ENCODE measurements around the gene SNCAIP. TPM values are rescaled to one million over a fixed set of nuclear protein-coding genes. Genes with fewer than 3 reads are reported as not detected.

The SNCAIP gene
- total and polyA plus RNA-seq, 9 of the 15 experiments (the other 6 are each of a cell fraction or from before 2014, with no cell fraction given): 0.04 TPM; not detected in 8

DNA sequence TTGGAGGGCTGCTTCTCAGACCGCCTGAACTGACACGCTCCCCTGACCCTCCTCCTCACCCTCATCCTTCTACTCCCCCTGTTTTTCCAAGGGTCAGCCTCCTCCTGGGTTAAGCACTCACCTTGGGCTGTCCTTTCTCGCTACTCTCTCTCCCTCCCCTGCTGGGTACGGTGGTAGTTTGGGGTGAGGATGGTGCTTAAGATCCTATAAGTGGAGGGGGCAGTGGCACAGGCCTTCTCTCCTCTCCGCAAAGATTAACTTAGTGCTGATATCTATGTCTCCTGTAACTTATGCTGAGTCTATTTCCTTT lies 159.7 kb downstream of the SNCAIP start (continued):
- TF ChIP-seq FOXM1 (IDR thresholded peaks at IDR 0.05; ENCODE audit: low read depth) (no peak), FOXM1 (CRISPR knock-in tag; IDR thresholded peaks at IDR 0.05; ENCODE audit: low read depth) (no peak), TAL1 (IDR thresholded peaks at IDR 0.05) (no peak), NR1H2 (CRISPR knock-in tag; IDR thresholded peaks at IDR 0.05) (no peak), RUNX1 (IDR thresholded peaks at IDR 0.05; ENCODE audit: low read depth) (no peak), CREM (IDR thresholded peaks at IDR 0.05; ENCODE audit: low read depth) (no peak), MCM2 (IDR thresholded peaks at IDR 0.05; ENCODE audit: low read depth) (no peak), SLC30A9 (CRISPR knock-in tag; IDR thresholded peaks at IDR 0.05) (no peak), GATAD2B (IDR thresholded peaks at IDR 0.05; ENCODE audit: borderline replicate concordance) (no peak), E2F3 (CRISPR knock-in tag; IDR thresholded peaks at IDR 0.05) (no peak)
- TF ChIP-seq, protein P1, sequence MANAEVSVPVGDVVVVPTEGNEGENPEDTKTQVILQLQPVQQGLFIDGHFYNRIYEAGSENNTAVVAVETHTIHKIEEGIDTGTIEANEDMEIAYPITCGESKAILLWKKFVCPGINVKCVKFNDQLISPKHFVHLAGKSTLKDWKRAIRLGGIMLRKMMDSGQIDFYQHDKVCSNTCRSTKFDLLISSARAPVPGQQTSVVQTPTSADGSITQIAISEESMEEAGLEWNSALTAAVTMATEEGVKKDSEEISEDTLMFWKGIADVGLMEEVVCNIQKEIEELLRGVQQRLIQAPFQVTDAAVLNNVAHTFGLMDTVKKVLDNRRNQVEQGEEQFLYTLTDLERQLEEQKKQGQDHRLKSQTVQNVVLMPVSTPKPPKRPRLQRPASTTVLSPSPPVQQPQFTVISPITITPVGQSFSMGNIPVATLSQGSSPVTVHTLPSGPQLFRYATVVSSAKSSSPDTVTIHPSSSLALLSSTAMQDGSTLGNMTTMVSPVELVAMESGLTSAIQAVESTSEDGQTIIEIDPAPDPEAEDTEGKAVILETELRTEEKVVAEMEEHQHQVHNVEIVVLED (CRISPR knock-in tag; IDR thresholded peaks at IDR 0.05): no peak
- TF ChIP-seq, protein P2, sequence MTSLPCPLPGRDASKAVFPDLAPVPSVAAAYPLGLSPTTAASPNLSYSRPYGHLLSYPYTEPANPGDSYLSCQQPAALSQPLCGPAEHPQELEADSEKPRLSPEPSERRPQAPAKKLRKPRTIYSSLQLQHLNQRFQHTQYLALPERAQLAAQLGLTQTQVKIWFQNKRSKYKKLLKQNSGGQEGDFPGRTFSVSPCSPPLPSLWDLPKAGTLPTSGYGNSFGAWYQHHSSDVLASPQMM (CRISPR knock-in tag; IDR thresholded peaks at IDR 0.05): no peak
- TF ChIP-seq, protein P3, sequence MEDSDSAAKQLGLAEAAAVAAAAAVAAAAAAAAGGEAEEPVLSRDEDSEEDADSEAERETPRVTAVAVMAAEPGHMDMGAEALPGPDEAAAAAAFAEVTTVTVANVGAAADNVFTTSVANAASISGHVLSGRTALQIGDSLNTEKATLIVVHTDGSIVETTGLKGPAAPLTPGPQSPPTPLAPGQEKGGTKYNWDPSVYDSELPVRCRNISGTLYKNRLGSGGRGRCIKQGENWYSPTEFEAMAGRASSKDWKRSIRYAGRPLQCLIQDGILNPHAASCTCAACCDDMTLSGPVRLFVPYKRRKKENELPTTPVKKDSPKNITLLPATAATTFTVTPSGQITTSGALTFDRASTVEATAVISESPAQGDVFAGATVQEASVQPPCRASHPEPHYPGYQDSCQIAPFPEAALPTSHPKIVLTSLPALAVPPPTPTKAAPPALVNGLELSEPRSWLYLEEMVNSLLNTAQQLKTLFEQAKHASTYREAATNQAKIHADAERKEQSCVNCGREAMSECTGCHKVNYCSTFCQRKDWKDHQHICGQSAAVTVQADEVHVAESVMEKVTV (CRISPR knock-in tag; IDR thresholded peaks at IDR 0.05): no peak
- TF ChIP-seq, protein P4, sequence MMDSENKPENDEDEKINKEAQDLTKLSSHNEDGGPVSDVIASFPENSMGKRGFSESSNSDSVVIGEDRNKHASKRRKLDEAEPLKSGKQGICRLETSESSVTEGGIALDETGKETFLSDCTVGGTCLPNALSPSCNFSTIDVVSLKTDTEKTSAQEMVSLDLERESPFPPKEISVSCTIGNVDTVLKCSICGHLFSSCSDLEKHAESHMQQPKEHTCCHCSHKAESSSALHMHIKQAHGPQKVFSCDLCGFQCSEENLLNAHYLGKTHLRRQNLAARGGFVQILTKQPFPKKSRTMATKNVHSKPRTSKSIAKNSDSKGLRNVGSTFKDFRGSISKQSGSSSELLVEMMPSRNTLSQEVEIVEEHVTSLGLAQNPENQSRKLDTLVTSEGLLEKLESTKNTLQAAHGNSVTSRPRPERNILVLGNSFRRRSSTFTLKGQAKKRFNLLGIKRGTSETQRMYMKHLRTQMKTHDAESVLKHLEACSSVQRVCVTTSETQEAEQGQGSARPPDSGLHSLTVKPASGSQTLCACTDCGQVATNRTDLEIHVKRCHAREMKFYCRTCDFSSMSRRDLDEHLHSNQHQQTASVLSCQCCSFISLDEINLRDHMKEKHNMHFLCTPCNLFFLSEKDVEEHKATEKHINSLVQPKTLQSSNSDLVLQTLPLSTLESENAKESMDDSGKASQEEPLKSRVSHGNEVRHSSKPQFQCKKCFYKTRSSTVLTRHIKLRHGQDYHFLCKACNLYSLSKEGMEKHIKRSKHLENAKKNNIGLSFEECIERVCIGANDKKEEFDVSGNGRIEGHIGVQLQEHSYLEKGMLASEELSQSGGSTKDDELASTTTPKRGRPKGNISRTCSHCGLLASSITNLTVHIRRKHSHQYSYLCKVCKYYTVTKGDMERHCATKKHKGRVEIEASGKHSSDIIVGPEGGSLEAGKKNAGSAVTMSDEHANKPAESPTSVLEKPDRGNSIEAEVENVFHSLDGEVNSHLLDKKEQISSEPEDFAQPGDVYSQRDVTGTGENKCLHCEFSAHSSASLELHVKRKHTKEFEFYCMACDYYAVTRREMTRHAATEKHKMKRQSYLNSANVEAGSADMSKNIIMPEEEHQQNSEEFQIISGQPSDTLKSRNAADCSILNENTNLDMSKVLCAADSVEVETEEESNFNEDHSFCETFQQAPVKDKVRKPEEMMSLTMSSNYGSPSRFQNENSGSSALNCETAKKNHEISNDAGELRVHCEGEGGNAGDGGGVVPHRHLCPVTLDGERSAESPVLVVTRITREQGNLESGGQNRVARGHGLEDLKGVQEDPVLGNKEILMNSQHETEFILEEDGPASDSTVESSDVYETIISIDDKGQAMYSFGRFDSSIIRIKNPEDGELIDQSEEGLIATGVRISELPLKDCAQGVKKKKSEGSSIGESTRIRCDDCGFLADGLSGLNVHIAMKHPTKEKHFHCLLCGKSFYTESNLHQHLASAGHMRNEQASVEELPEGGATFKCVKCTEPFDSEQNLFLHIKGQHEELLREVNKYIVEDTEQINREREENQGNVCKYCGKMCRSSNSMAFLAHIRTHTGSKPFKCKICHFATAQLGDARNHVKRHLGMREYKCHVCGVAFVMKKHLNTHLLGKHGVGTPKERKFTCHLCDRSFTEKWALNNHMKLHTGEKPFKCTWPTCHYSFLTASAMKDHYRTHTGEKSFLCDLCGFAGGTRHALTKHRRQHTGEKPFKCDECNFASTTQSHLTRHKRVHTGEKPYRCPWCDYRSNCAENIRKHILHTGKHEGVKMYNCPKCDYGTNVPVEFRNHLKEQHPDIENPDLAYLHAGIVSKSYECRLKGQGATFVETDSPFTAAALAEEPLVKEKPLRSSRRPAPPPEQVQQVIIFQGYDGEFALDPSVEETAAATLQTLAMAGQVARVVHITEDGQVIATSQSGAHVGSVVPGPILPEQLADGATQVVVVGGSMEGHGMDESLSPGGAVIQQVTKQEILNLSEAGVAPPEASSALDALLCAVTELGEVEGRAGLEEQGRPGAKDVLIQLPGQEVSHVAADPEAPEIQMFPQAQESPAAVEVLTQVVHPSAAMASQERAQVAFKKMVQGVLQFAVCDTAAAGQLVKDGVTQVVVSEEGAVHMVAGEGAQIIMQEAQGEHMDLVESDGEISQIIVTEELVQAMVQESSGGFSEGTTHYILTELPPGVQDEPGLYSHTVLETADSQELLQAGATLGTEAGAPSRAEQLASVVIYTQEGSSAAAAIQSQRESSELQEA (IDR thresholded peaks at IDR 0.05; ENCODE audit: low read depth): no peak
- TF ChIP-seq, protein P5, sequence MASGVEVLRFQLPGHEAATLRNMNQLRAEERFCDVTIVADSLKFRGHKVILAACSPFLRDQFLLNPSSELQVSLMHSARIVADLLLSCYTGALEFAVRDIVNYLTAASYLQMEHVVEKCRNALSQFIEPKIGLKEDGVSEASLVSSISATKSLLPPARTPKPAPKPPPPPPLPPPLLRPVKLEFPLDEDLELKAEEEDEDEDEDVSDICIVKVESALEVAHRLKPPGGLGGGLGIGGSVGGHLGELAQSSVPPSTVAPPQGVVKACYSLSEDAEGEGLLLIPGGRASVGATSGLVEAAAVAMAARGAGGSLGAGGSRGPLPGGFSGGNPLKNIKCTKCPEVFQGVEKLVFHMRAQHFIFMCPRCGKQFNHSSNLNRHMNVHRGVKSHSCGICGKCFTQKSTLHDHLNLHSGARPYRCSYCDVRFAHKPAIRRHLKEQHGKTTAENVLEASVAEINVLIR (CRISPR knock-in tag; IDR thresholded peaks at IDR 0.05): no peak
- TF ChIP-seq, protein P6, sequence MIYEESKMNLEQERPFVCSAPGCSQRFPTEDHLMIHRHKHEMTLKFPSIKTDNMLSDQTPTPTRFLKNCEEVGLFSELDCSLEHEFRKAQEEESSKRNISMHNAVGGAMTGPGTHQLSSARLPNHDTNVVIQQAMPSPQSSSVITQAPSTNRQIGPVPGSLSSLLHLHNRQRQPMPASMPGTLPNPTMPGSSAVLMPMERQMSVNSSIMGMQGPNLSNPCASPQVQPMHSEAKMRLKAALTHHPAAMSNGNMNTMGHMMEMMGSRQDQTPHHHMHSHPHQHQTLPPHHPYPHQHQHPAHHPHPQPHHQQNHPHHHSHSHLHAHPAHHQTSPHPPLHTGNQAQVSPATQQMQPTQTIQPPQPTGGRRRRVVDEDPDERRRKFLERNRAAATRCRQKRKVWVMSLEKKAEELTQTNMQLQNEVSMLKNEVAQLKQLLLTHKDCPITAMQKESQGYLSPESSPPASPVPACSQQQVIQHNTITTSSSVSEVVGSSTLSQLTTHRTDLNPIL (CRISPR knock-in tag; IDR thresholded peaks at IDR 0.05): no peak
